ENCODE data around the gene CCR9.
"Not testable (repeated sequence)": the region's sequence is repeated elsewhere in the genome, so short reads cannot be mapped to it uniquely, and the experiment has no call there.

Gene CCR9

GRCh38 chr3:45842851-45843625 lies 43.3 kb upstream of the CCR9 start:
- Histone ChIP-seq H3K27me3 (ENCODE audit: insufficient read depth, poor library complexity, severe bottlenecking) (peaks cover 16% of the 10 kb centered on the region), H3K27ac (ENCODE audit: poor library complexity, severe bottlenecking) (no peak overlapping the region), H3K4me3 (ENCODE audit: severe bottlenecking) (no peak overlapping the region), H3K9me3 (ENCODE audit: severe bottlenecking) (no peaks in the 10 kb centered on the region), H3K36me3 (ENCODE audit: low read depth) (no peaks in the 10 kb centered on the region), H3K4me1 (ENCODE audit: insufficient read depth, poor library complexity, severe bottlenecking) (no peaks in the 10 kb centered on the region)
- no peak for DNase-seq (ENCODE audit: low spot score)
- no peak for TF ChIP-seq CTCF (IDR thresholded peaks at IDR 0.05; ENCODE audit: poor library complexity, severe bottlenecking)
- ATAC-seq (ENCODE audit: low read depth) = no peak

GRCh38 chr3:45844616-45845015 lies 41.7 kb upstream of the CCR9 start:
- no peak for TF ChIP-seq CTCF (IDR thresholded peaks at IDR 0.05; ENCODE audit: poor library complexity, severe bottlenecking)
- Histone ChIP-seq H3K4me1 (ENCODE audit: insufficient read depth, poor library complexity, severe bottlenecking) (no peaks in the 10 kb centered on the region), H3K4me3 (ENCODE audit: severe bottlenecking) (no peak overlapping the region), H3K27ac (ENCODE audit: poor library complexity, severe bottlenecking) (no peak overlapping the region), H3K9me3 (ENCODE audit: severe bottlenecking) (no peaks in the 10 kb centered on the region), H3K36me3 (ENCODE audit: low read depth) (no peaks in the 10 kb centered on the region), H3K27me3 (ENCODE audit: insufficient read depth, poor library complexity, severe bottlenecking) (peaks cover 30% of the 10 kb centered on the region)
- no peak for DNase-seq (ENCODE audit: low spot score)
- no peak for ATAC-seq (ENCODE audit: low read depth)

GRCh38 chr3:45848392-45848791 lies 38.0 kb upstream of the CCR9 start:
- ATAC-seq (ENCODE audit: low read depth) (no peak), DNase-seq (ENCODE audit: low spot score) (no peak)
- no peaks in the 10 kb centered on the region for H3K9me3 ChIP-seq (ENCODE audit: severe bottlenecking)
- TF ChIP-seq CTCF (IDR thresholded peaks at IDR 0.05; ENCODE audit: poor library complexity, severe bottlenecking) = no peak
- H3K4me1 ChIP-seq (ENCODE audit: insufficient read depth, poor library complexity, severe bottlenecking) = no peaks in the 10 kb centered on the region
- H3K36me3 ChIP-seq (ENCODE audit: low read depth) = no peaks in the 10 kb centered on the region
- no peak overlapping the region for H3K4me3 ChIP-seq (ENCODE audit: severe bottlenecking)
- H3K27ac ChIP-seq (ENCODE audit: poor library complexity, severe bottlenecking) = no peak overlapping the region
- H3K27me3 ChIP-seq (ENCODE audit: insufficient read depth, poor library complexity, severe bottlenecking) = peaks cover 43% of the 10 kb centered on the region

GRCh38 chr3:45852828-45853227 lies 33.5 kb upstream of the CCR9 start:
- no peak for DNase-seq (ENCODE audit: low spot score)
- ATAC-seq (ENCODE audit: low read depth) = no peak
- Histone ChIP-seq H3K4me3 (ENCODE audit: severe bottlenecking) (no peak overlapping the region), H3K27ac (ENCODE audit: poor library complexity, severe bottlenecking) (no peak overlapping the region), H3K9me3 (ENCODE audit: severe bottlenecking) (no peaks in the 10 kb centered on the region), H3K27me3 (ENCODE audit: insufficient read depth, poor library complexity, severe bottlenecking) (peaks cover 28% of the 10 kb centered on the region), H3K4me1 (ENCODE audit: insufficient read depth, poor library complexity, severe bottlenecking) (no peaks in the 10 kb centered on the region), H3K36me3 (ENCODE audit: low read depth) (no peaks in the 10 kb centered on the region)
- no peak for TF ChIP-seq CTCF (IDR thresholded peaks at IDR 0.05; ENCODE audit: poor library complexity, severe bottlenecking)

GRCh38 chr3:45856323-45856722 lies 30.0 kb upstream of the CCR9 start:
- not testable (repeated sequence) for H3K36me3 ChIP-seq (ENCODE audit: low read depth); H3K27ac ChIP-seq (ENCODE audit: poor library complexity, severe bottlenecking); H3K9me3 ChIP-seq (ENCODE audit: severe bottlenecking); DNase-seq (ENCODE audit: low spot score); ATAC-seq (ENCODE audit: low read depth); H3K4me1 ChIP-seq (ENCODE audit: insufficient read depth, poor library complexity, severe bottlenecking); H3K4me3 ChIP-seq (ENCODE audit: severe bottlenecking)
- peaks cover 12% of the 10 kb centered on the region for H3K27me3 ChIP-seq (ENCODE audit: insufficient read depth, poor library complexity, severe bottlenecking)

GRCh38 chr3:45857024-45857423 lies 29.3 kb upstream of the CCR9 start:
- not testable (repeated sequence) for H3K4me1 ChIP-seq (ENCODE audit: insufficient read depth, poor library complexity, severe bottlenecking); H3K27ac ChIP-seq (ENCODE audit: poor library complexity, severe bottlenecking); H3K9me3 ChIP-seq (ENCODE audit: severe bottlenecking); H3K36me3 ChIP-seq (ENCODE audit: low read depth); DNase-seq (ENCODE audit: low spot score); ATAC-seq (ENCODE audit: low read depth); H3K4me3 ChIP-seq (ENCODE audit: severe bottlenecking)
- H3K27me3 ChIP-seq (ENCODE audit: insufficient read depth, poor library complexity, severe bottlenecking) = peaks cover 10% of the 10 kb centered on the region
